Forelimb muscle (tissue), 1 donor: ENCODE measurements around the gene COL18A1. TPM values are rescaled to one million over a fixed set of nuclear protein-coding genes. Genes with fewer than 3 reads are reported as not detected.
"Not testable (repeated sequence)": the region's sequence is repeated elsewhere in the genome, so short reads cannot be mapped to it uniquely, and the experiment has no call there.

Source experiments
- DNase-seq: peaks from one replicate; pipeline ENCODE4 v3.0.0-alpha.2; 2013; ENCODE audit warnings: low read depth
- polyA plus RNA-seq: library from polyadenylated mRNA; unstranded; fragments of 120-200 nt; gene quantifications from one replicate; pipeline ENCODE4 v1.2.1, GENCODE V29; 2013; ENCODE audit not compliant: insufficient read length

Gene COL18A1
- polyA plus RNA-seq, 1 donor: 73.4 TPM

DNA sequence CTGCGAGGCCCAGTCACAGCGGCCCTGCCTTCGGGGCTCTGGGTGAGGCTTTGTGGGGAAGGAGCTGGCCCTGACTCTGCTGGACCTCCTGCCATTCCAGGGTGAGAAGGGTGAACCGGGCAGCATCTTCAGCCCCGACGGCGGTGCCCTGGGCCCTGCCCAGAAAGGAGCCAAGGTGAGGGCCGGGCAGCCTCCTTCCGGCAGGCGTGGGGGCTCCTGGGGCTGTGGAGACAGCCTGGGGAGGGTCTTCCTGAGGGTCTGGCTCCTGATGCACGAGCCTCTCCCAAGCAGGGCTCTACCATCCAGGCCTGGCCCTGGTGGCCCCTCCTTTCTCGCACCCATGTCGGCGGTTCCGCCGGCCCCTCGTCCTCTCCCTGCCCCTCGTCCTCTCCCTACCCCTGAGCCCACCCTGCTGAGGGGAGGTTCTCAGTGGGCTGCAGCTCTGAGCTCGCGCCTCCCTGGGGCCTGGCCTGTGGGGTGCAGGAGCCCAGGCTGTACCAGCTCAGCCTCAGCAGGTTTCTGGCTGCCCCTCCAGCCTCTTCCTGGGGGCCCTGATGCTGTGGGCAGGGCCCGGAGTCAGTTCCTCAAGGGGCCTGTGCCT is 88.5 kb downstream of the COL18A1 start:
- no peak for DNase-seq

DNA sequence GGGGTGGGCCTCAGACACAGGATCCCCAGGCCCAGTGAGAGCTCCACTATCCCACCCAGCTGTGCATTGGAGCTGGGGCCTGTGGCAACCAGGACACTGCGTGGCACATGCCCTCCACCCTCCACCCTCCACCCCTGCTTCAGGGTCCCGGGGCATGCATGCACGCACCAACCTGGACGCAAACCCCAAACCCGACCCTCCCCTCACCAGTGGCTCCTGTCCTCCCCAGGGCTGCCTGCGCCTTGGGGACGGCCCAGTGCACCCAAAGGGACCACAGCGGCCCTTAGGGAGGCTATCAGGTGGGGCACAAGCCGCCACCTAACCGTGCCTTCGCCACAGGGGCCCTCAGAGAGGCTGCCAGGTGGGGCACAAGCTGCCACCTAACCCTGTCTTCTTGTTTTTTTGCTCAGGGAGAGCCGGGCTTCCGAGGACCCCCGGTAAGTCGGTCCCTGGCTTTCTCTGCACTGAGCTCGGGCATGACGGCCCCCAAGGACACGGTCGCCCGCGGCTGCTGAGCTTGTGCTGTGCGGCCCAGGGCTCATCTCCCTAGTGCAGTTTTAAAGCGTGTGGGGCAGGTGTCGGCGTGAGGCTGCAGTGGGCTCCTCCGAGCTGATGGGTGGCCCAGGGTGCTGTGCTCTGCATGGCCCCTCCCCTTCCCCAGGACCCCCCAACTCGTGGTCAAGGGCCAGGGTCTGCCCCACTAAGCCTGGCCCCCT is 89.3 kb downstream of the COL18A1 start:
- DNase-seq: no peak

DNA sequence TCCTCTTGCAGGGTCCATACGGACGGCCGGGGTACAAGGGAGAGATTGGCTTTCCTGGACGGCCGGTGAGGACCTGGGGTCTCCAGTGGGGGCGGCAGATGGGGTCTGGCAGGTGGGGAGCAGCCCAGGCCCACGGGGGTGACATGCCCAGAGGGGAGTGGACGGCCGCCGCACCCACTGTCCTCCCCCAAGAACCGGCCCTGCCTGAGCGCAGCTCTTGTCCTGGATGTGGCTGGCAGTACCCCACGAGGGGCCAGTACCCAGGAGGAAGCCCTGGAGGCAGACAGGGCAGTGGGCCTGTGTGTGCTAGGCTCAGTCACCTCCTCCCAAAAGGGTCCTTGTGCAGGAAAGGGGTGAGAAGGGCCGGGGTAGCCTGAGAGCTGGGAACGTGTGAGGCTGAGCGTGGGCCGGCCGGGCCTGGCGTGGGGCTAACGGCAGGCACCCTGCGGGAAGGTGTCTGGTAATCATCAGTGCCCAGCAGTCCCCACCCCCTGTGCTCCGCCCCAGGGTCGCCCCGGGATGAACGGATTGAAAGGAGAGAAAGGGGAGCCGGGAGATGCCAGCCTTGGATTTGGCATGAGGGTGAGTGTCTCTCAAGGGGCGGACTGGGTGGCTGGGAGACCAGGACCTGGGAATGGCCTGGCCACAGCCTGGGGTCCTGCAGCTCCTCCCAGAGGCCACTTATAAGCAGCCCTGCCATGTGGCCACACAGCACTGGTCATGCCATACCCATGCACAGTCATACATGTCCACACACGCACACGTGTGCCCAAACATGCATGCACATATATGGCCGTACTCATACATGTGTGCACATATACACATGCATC is 90.1 kb downstream of the COL18A1 start:
- DNase-seq: no peak

DNA sequence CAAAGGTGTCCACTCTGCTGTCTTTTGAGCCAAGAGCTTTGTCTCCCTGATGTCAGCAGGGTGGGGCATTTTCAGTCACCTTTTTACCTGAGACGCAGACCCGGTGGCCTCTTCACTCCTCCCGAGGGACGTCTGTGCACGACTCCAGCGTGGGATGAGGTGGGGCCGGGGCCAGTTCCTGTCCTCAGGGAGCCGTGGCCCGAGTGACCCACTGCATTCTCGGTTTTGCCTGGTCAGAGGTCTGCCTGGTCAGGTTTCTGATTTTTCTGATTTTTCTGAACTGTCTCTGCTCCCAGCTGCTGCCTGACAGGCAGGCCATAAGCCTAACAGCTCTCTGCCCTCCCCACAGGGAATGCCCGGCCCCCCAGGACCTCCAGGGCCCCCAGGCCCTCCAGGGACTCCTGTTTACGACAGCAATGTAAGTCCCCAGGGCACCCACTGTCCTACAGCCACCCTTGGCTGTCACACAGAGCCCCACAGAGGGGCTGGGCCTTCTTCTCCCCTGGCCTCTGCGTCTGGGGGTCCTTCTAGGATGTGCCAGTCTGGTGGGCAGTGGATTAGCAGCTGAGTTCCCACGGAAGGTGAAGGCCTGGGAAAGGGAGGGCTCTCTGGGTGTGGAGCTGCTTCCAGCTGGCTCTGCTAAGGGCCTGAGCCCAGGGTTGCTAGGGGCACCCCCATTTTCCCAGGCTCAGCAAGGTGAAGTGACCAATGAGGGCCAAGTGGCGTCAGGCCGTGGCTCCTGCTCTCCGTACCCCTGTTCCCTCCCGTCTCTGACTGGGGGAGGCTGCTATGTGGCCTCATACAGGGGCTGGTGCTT is 91.4 kb downstream of the COL18A1 start:
- no peak for DNase-seq

DNA sequence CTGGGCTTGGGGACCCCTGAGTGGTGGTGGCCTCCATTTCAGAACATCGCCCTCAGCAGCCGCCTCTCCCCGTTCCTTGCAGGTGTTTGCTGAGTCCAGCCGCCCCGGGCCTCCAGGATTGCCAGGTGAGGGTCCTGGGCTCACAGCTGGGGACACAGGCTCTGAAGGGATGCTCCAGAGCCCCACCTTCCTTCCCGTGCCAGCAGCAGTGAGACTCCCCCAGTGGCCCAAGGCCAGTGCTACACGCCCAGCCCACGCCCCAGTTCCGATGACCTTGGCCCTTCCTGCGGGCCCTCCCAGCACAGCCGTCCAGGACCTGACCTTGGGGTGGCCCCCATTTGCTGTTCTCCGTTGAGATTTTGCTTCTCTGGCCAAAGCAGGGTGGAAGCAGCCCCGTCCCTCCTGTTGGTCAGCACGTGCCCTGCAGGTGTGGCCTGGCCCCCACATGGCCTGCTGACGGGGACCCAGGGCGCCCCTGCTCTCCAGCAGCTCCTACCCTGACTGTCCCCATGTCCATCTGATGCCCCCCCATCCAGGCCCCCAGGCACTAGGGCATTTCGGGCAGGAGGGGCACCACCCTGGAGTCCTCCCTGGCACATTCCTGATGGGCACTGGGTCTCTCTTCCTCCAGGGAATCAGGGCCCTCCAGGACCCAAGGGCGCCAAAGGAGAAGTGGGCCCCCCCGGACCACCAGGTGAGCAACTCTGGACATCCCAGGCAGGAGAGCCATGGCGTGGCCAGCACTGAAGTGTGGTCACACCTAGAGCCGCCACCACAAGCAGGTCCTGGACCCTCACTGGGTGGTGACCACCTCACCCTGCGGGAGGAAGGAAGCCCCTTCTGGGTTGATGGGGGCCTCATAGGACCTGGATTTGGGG is 92.2 kb downstream of the COL18A1 start:
- no peak for DNase-seq

DNA sequence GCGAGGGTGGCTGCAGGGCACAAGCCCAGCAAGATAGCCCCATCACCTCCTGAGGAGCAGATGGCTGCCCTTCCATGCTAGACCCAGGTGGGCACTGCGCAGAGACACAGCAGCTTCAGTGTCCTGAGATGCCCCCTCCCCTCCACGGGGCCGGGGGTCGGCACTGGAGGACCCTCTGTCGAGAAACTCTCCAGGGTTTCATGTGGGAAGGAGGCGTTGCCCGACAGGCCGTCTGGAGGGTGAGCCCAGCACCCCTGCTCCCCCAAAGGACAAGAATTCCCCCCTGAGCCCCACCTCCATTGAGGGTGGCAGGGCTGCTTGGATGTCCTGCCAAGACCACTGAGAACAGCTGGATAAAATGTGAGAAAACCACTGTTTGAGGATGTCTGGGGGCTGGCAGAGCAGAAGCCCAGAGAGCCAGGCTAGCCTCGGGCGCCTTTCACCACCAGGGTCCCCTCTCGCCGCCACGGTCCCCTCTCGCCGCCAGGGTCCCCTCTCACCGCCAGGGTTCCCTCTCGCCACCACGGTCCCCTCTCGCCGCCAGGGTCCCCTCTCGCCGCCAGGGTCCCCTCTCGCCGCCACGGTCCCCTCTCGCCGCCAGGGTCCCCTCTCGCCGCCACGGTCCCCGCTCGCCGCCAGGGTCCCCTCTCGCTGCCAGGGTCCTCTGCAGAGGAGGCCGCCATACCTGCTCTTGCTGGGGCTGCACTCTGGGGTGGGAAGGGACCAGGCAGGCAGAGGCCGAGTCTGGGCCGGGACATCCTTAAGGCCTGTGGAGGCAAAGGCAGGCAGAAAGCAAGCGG is 93.1 kb downstream of the COL18A1 start:
- DNase-seq: no peak

DNA sequence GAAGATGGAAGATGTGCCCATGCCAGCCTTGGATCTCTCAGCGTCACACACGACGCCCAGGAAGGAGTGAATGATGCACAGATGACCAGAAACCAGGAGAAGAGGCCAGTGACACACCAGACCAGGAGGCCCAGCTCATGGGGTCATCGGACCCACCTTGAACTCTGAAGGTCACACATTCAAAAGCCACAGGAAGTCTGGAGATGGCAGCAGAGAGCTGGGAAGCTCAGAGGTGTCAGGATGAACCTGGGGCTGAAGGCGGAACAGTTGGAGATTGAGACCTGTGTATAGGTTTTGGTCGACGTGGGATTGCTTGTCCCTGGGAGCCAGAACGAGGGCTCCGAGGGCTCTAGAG is 93.7 kb downstream of the COL18A1 start:
- no peak for DNase-seq

DNA sequence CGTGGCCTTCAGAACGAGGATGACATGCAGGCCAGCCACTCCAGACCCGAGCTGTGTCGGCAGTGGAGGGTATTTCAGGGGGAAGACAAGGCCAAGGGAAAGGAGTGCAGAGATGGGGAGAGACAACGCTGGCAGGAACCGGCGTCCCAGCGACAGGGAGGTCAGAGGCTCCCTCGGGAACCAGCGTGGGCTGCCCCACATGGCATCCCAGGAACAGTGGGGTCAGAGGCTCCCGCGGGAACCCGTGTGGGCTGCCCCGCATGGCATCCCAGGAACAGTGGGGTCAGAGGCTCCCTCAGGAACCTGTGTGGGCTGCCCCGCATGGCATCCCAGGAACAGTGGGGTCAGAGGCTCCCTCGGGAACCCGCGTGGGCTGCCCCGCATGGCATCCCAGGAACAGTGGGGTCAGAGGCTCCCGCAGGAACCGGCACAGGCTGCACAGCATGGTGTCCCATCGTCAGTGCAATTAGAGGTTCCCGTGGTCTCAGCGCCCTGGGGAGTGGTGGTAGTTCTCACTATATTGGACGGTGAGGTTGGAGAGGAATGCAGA is 94.3 kb downstream of the COL18A1 start:
- no peak for DNase-seq

DNA sequence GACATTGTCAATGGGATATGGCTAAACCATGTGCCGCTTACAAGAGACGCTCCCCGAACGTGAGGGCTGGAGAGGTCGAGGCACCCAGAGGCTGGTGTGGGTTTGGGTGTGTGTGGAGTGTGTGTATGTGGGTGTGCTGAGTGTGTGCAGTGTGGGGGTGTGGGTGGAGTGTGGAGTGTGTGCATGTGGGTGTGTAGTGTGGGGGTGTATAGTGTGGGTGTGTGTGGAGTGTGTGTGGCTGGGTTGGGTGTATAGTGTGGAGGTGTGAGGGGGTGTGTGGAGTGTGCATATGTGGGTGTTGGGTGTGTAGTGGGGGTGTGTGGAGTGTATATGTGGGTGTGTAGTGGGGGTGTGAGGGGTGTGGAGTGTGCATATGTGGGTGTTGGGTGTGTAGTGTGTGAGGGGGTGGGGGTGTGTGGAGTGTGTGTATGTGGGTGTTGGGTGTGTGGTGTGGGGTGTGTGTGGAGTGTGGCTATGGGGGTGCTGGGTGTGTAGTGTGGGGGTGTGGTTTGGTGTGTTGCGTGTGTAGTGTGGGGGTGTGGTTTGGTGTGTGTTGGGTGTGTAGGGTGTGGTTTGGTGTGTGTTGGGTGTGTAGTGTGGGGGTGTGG is 95.1 kb downstream of the COL18A1 start:
- DNase-seq: no peak

DNA sequence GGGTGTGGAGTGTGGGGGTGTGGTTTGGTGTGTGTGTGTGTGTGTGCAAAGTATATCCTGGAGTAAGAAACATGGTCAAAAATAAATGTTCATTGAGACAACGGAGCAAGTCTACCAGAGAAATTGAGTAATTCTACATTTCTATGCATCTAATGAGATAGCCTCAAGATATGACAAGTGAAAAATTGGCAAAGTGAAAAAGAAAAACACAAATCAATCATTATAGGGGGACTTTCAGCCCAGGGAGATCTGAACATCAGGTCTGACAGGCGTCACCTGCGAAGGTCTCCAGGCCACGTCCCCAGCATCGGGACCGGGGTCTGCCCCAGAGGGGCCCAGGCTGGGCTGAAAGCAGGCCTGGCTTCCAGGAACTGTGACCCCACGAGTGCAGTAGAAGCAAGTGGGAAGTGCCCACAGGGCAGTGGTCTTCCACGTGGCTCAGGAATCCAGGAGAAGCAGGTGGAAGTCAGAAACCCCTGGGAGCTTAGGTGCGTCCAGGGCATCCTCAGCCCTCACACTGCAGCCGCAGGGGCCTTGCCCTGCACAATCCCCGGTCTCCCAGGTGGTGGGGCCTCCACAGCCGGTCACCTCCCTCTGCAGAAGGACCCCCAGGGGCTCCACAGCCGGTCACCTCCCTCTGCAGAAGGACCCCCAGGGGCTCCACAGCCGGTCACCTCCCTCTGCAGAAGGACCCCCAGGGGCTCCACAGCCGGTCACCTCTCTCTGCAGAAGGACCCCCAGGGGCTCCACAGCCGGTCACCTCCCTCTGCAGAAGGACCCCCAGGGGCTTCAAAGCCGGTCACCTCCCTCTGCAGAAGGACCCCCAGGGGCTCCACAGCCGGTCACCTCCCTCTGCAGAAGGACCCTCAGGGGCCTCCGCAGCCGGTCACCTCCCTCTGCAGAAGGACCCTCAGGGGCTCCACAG is 96.4 kb downstream of the COL18A1 start:
- DNase-seq: not testable (repeated sequence)

DNA sequence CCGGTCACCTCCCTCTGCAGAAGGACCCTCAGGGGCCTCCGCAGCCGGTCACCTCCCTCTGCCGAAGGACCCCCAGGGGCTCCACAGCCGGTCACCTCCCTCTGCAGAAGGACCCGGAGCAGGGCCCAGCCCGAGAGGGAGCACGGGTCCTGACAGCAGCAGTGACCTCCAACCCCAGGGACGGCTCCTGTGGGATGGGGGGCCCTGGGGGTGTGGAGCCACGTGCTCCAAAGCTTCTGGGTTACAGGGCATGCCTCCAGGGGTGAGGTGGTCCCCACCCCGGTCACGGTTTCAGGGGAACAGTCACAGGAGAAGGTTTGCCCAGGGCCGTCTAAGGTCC is 97.0 kb downstream of the COL18A1 start:
- no peak for DNase-seq

DNA sequence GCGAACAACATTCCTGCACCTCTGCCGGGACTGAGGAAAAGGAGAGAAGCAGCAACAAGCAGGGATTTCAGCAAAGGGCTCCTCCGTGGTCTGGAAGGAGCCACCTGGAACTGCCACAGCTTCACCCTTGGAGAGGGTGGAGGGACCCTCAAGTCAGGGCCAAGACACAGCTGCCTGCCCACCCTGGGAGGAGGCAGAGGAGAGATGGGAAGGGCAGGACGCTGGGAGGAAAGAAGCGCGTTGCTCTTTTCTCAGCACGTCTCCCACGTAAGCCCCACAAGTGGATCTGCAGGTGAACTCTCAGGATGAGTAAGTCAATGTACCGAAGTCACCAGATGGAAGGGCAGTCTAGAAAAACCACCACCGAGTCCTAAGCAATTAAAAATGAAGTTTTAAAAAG is 97.6 kb downstream of the COL18A1 start:
- DNase-seq: no peak

DNA sequence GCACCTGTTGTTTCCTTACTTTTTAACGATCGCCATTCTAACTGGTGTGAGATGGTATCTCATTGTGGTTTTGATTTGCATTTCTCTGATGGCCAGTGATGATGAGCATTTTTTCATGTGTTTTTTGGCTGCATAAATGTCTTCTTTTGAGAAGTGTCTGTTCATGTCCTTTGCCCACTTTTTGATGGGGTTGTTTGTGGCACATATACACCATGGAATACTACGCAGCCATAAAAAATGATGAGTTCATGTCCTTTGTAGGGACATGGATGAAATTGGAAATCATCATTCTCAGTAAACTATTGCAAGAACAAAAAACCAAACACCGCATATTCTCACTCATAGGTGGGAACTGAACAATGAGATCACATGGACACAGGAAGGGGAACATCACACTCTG is 98.3 kb downstream of the COL18A1 start:
- not testable (repeated sequence) for DNase-seq

DNA sequence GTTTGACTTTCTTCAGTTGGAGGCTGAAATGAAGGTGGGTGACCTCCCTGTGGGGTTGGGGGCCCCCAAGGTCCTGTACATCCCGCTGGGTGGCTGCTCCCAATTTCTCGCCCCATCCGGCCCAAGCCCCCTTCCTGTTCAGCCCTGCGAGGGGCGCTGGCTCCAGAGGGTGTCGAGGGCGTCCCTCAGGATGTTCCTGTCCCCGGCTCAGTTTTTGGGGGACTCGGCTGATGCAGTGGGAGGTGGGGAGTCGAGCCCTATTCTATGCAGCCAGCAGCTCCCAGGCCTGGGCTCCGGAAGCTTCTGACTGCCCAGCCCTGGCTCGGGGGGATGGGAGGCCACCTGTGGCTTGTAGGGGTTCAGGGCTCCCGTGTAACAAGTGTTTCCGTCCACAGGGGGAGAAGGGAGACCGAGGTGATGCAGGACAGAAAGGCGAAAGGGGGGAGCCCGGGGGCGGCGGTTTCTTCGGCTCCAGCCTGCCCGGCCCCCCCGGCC is 99.1 kb downstream of the COL18A1 start:
- DNase-seq: no peak

DNA sequence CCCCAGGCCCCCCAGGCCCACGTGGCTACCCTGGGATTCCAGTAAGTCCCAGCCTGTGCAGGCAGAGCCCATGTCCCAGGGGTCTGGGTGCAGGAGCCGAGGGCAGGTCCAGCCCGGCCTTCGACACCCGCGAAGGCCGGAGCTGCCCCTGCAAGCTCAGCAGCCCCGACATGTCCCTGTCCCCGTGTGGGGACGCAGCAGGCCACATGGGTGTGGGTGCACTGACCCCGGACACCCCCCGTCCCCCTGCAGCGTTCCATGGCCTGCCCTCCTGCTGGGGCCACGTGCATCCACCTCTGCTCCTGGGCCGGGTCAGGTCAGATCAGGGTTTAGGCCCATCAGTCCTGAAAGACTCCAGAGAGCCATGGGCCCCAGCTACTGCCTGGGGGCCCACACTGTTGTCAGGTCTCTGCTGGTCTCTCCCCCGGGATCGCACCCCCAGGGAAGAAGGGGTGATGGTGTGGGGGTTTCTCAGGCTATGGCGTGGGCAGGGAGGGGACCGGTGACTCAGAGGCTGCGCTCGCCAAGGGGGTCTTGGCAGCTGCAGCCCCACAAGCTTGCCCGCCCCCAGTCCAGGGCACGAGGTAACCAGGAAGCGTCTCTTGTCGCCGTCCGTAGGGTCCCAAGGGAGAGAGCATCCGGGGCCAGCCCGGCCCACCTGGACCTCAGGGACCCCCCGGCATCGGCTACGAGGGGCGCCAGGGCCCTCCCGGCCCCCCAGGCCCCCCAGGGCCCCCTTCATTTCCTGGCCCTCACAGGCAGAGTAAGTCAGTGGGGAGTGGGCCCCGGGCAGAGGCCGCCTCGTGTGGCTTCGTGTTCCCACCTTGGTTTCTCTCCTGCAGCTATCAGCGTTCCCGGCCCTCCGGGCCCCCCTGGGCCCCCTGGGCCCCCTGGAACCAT is 99.8 kb downstream of the COL18A1 start:
- no peak for DNase-seq

DNA sequence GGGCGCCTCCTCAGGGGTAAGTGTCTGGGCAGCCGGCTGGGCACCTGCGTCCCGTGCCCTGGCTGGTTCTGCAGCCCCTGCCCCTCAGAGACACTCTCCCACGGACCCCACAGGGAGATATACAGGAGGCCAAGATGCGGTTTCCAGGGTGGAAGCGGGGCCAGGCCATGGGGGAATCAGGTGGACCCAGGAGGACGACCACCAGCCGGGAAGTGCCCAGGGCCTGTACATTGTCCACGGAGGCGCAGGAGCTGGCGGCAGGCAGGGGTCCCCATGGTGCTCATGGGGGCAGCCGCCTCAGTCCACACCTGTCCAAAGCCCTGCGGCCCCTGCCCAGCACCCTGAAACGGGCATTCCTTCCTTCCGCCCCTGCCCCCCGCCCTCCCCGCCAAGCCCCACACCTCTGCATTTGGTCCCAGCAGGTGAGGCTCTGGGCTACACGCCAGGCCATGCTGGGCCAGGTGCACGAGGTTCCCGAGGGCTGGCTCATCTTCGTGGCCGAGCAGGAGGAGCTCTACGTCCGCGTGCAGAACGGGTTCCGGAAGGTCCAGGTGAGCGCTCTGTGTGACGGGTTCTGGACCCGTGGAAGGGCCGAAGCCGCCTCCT is 100.6 kb downstream of the COL18A1 start:
- no peak for DNase-seq
